ENCODE data around the gene SLC26A9. TPM values are rescaled to one million over a fixed set of nuclear protein-coding genes. Genes with fewer than 3 reads are reported as not detected.

Gene SLC26A9
- total RNA-seq, 6 experiments from 2014 or later: 0.09 TPM; not detected in 5

Other genes with a start within 250 kb of the SLC26A9 start
- 10 to 100 TPM; 32.8 to 91.1 (median 68.6) TPM for gene NUCKS1, start 193.3 kb downstream of the SLC26A9 start, total RNA-seq
- gene RAB29, start 168.0 kb downstream of the SLC26A9 start, total RNA-seq: 10 to 100 TPM; 16.4 to 26.8 (median 21.2) TPM
- gene SLC41A1, start 130.3 kb downstream of the SLC26A9 start, total RNA-seq: 1 to 10 TPM; 3.4 to 6.4 (median 4.6) TPM
- under 1 TPM in 4 of 6 experiments, not detected in 2; 0.12 to 0.42 (median 0.15) TPM for gene PM20D1, start 93.3 kb downstream of the SLC26A9 start, total RNA-seq
- gene RAB7B, start 59.9 kb upstream of the SLC26A9 start, total RNA-seq: 1 to 10 TPM in 1 of 6 experiments, under 1 TPM in 5; 0.14 to 1.4 (median 0.37) TPM
- gene CTSE, start 80.4 kb upstream of the SLC26A9 start, total RNA-seq: under 1 TPM in 2 of 6 experiments, not detected in 4; 0.11 to 0.22 TPM
- under 1 TPM in 5 of 6 experiments, not detected in 1; 0.18 to 0.57 (median 0.26) TPM for gene RHEX, start 109.7 kb upstream of the SLC26A9 start, total RNA-seq
- gene AVPR1B, start 173.9 kb upstream of the SLC26A9 start, total RNA-seq: not detected